ENCODE results near the gene CCDC7.
"Not testable (repeated sequence)": the region's sequence is repeated elsewhere in the genome, so short reads cannot be mapped to it uniquely, and the experiment has no call there.

The CCDC7 gene

DNA sequence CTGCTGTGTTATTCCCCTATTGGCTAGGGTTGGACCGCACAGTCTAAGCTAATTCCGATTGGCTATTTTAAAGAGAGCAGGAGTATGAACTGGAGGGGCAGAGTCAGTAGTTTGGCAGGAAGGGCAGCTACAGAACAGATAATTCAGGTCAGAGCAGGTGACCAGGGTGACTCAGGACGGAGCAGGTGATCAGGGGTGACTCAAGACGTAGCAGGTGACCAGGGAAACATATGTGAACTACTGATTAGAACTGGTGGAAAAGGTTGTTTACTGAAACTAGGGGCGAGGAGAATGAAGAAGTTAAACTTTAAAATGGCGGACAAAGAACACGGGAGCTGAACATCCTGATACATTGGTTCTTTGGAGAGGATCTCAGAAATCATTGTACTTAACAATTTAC lies 102.3 kb downstream of the CCDC7 start:
- no peak for TF ChIP-seq EZH2 (IDR thresholded peaks at IDR 0.05; ENCODE audit: borderline replicate concordance, low read depth, low read length, severe bottlenecking)
- TF ChIP-seq, protein P1, sequence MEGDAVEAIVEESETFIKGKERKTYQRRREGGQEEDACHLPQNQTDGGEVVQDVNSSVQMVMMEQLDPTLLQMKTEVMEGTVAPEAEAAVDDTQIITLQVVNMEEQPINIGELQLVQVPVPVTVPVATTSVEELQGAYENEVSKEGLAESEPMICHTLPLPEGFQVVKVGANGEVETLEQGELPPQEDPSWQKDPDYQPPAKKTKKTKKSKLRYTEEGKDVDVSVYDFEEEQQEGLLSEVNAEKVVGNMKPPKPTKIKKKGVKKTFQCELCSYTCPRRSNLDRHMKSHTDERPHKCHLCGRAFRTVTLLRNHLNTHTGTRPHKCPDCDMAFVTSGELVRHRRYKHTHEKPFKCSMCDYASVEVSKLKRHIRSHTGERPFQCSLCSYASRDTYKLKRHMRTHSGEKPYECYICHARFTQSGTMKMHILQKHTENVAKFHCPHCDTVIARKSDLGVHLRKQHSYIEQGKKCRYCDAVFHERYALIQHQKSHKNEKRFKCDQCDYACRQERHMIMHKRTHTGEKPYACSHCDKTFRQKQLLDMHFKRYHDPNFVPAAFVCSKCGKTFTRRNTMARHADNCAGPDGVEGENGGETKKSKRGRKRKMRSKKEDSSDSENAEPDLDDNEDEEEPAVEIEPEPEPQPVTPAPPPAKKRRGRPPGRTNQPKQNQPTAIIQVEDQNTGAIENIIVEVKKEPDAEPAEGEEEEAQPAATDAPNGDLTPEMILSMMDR (IDR thresholded peaks at IDR 0.05; ENCODE audit: borderline replicate concordance, extremely low read depth, low read length, poor library complexity, severe bottlenecking) = no peak
- H3K4me1 ChIP-seq (ENCODE audit: insufficient read depth, low read length) = no peaks in the 10 kb centered on the region

DNA sequence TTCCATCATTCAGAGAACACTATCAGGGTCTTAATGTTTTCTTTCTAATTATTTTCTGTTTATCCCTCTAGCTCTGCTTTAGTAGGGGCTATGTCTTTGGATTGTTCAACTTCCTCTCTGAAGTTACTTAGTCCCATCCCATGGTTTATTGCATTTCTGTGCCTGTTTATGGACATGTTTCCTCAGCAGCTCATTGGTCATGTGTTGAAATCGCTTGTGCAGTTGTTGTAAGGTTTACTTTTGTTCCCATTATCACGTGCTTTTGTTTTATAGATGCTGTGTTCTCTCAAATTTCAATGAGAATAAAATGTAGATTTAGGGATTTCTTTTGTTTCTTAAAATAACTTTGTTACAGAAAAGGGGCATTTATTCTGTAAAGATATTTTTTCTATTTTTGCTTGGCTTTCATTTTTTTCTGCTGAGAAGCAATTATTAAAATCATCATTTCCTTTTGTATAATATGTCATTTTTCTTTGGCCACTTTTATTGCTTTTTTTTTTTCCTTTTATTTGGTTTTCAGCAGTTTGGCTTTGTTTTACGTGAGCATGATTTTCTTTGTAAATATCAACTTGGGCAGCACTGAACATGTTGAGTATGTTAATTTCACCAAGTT lies 110.9 kb downstream of the CCDC7 start:
- Histone ChIP-seq H3K9me3 (ENCODE audit: insufficient read depth, low read length, severe bottlenecking) (no peaks in the 10 kb centered on the region), H3K79me2 (ENCODE audit: insufficient read depth, low read length) (no peaks in the 10 kb centered on the region), H4K20me1 (ENCODE audit: insufficient read depth, low read length) (no peaks in the 10 kb centered on the region), H3K4me1 (ENCODE audit: insufficient read depth, low read length) (no peaks in the 10 kb centered on the region), H3K4me2 (ENCODE audit: insufficient read depth, low read length) (no peak overlapping the region), H3K27me3 (ENCODE audit: insufficient read depth, low read length, poor library complexity) (no peaks in the 10 kb centered on the region), H3K4me3 (ENCODE audit: low read depth in 1 of 2, low read length in 2 of 2) (no peak overlapping the region), H2AFZ (ENCODE audit: low read depth, low read length) (no peak overlapping the region), H3K9ac (ENCODE audit: low read depth, low read length) (no peak overlapping the region), H3K36me3 (ENCODE audit: insufficient read depth, low read length) (no peaks in the 10 kb centered on the region), H3K27ac (ENCODE audit: low read length) (no peak overlapping the region)
- TF ChIP-seq, protein P1 (IDR thresholded peaks at IDR 0.05; ENCODE audit: borderline replicate concordance, extremely low read depth, low read length, poor library complexity, severe bottlenecking) = no peak
- TF ChIP-seq EZH2 (IDR thresholded peaks at IDR 0.05; ENCODE audit: borderline replicate concordance, low read depth, low read length, severe bottlenecking) = no peak
- DNase-seq = no peak
- ATAC-seq (ENCODE audit: insufficient read depth, low read depth) = no peak

More for the DNA sequence above, 102.3 kb downstream of the CCDC7 start:
- no peak overlapping the region for H3K4me2 ChIP-seq (ENCODE audit: insufficient read depth, low read length)
- no peaks in the 10 kb centered on the region for H3K27me3 ChIP-seq (ENCODE audit: insufficient read depth, low read length, poor library complexity)
- H3K36me3 ChIP-seq (ENCODE audit: insufficient read depth, low read length) = no peaks in the 10 kb centered on the region
- H3K9ac ChIP-seq (ENCODE audit: low read depth, low read length) = no peak overlapping the region
- no peak overlapping the region for H3K4me3 ChIP-seq (ENCODE audit: low read depth in 1 of 2, low read length in 2 of 2)
- no peaks in the 10 kb centered on the region for H4K20me1 ChIP-seq (ENCODE audit: insufficient read depth, low read length)
- H2AFZ ChIP-seq (ENCODE audit: low read depth, low read length) = no peak overlapping the region
- no peaks in the 10 kb centered on the region for H3K79me2 ChIP-seq (ENCODE audit: insufficient read depth, low read length)
- DNase-seq (no peak), ATAC-seq (ENCODE audit: insufficient read depth, low read depth) (no peak)
- no peak overlapping the region for H3K27ac ChIP-seq (ENCODE audit: low read length)
- H3K9me3 ChIP-seq (ENCODE audit: insufficient read depth, low read length, severe bottlenecking) = no peaks in the 10 kb centered on the region

DNA sequence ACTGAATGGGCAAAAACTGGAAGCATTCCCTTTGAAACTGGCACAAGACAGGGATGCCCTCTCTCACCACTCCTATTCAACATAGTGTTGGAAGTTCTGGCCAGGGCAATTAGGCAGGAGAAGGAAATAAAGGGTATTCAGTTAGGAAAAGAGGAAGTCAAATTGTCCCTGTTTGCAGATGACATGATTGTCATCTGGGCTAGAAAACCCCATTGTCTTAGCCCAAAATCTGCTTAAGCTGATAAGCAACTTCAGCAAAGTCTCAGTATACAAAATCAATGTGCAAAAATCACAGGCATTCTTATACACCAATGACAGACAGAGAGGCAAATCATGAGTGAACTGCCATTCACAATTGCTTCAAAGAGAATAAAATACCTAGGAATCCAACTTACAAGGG lies 116.8 kb downstream of the CCDC7 start:
- H4K20me1 ChIP-seq (ENCODE audit: insufficient read depth, low read length); H3K27me3 ChIP-seq (ENCODE audit: insufficient read depth, low read length, poor library complexity); H3K36me3 ChIP-seq (ENCODE audit: insufficient read depth, low read length); H3K27ac ChIP-seq (ENCODE audit: low read length); H3K9me3 ChIP-seq (ENCODE audit: insufficient read depth, low read length, severe bottlenecking); H3K4me2 ChIP-seq (ENCODE audit: insufficient read depth, low read length); H3K79me2 ChIP-seq (ENCODE audit: insufficient read depth, low read length); H3K9ac ChIP-seq (ENCODE audit: low read depth, low read length); H2AFZ ChIP-seq (ENCODE audit: low read depth, low read length); DNase-seq; H3K4me1 ChIP-seq (ENCODE audit: insufficient read depth, low read length); H3K4me3 ChIP-seq (ENCODE audit: low read depth in 1 of 2, low read length in 2 of 2); ATAC-seq (ENCODE audit: insufficient read depth, low read depth): not testable (repeated sequence)

DNA sequence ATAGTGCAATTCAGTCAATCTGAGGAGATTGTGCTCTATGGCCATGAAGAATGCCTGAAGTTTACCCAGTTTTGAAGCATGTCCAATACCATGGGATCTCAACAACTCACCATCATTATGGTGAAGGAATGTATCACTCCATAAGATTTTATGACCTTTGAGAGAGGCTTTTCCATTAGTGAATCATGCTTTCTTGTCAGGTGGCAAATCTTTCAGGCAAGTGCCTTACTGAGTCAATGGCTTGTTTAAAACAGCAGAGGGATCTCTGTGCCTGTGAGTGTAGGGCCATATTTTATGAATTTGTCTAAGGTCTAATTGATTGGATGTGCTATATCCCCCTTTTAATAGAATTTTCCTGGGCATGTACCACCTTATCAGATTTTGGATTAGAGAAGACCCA lies 131.5 kb downstream of the CCDC7 start:
- ATAC-seq (ENCODE audit: insufficient read depth, low read depth) (no peak), DNase-seq (no peak)
- Histone ChIP-seq H3K4me1 (ENCODE audit: insufficient read depth, low read length) (no peaks in the 10 kb centered on the region), H3K9ac (ENCODE audit: low read depth, low read length) (no peak overlapping the region), H3K4me2 (ENCODE audit: insufficient read depth, low read length) (no peak overlapping the region), H3K36me3 (ENCODE audit: insufficient read depth, low read length) (no peaks in the 10 kb centered on the region), H3K4me3 (ENCODE audit: low read depth in 1 of 2, low read length in 2 of 2) (no peak overlapping the region), H2AFZ (ENCODE audit: low read depth, low read length) (no peak overlapping the region), H3K27me3 (ENCODE audit: insufficient read depth, low read length, poor library complexity) (no peaks in the 10 kb centered on the region), H3K27ac (ENCODE audit: low read length) (no peak overlapping the region), H3K79me2 (ENCODE audit: insufficient read depth, low read length) (no peaks in the 10 kb centered on the region), H3K9me3 (ENCODE audit: insufficient read depth, low read length, severe bottlenecking) (no peaks in the 10 kb centered on the region), H4K20me1 (ENCODE audit: insufficient read depth, low read length) (no peaks in the 10 kb centered on the region)
- TF ChIP-seq, protein P1 (IDR thresholded peaks at IDR 0.05; ENCODE audit: borderline replicate concordance, extremely low read depth, low read length, poor library complexity, severe bottlenecking) = no peak
- TF ChIP-seq EZH2 (IDR thresholded peaks at IDR 0.05; ENCODE audit: borderline replicate concordance, low read depth, low read length, severe bottlenecking) = no peak
